HG02852 (cell line): Measurements from ENCODE around the gene CHPF2.

Experiments
- ATAC-seq: cut with Tn5 transposase; IDR thresholded peaks from one replicate; pipeline ENCODE4 v1.9.1; 2021; ENCODE audit warnings: mild to moderate bottlenecking, moderate library complexity; ENCODE audit not compliant: unreplicated experiment

The CHPF2 gene

GRCh38 chr7:151232917-151233701 is 826 bp downstream of the CHPF2 start:
- ATAC-seq: peak; percentile 35

GRCh38 chr7:151233804-151234203 is 1.5 kb downstream of the CHPF2 start:
- ATAC-seq: no peak

GRCh38 chr7:151235091-151235787 is 3.0 kb downstream of the CHPF2 start:
- no peak for ATAC-seq

- ATAC-seq: no peak
Measured at GRCh38 chr7:151236406-151236805, 4.1 kb downstream of the CHPF2 start.

- no peak for ATAC-seq
Measured at GRCh38 chr7:151237244-151238189, 5.2 kb downstream of the CHPF2 start.

- no peak for ATAC-seq
Measured at GRCh38 chr7:151238190-151238810, 6.0 kb downstream of the CHPF2 start.

GRCh38 chr7:151238924-151239836 is 6.9 kb downstream of the CHPF2 start:
- ATAC-seq: no peak

- ATAC-seq: no peak
Measured at GRCh38 chr7:151239837-151240459, 7.7 kb downstream of the CHPF2 start.

GRCh38 chr7:151240536-151240935 is 8.3 kb downstream of the CHPF2 start:
- no peak for ATAC-seq

GRCh38 chr7:151240942-151241754 is 8.9 kb downstream of the CHPF2 start:
- no peak for ATAC-seq

GRCh38 chr7:151241755-151242096 is 9.4 kb downstream of the CHPF2 start:
- no peak for ATAC-seq

GRCh38 chr7:151242159-151243044 is 10.1 kb downstream of the CHPF2 start:
- ATAC-seq: no peak

- no peak for ATAC-seq
Measured at GRCh38 chr7:151243045-151243349, 10.7 kb downstream of the CHPF2 start.

GRCh38 chr7:151243408-151244195 is 11.3 kb downstream of the CHPF2 start:
- ATAC-seq: peak; percentile 40

GRCh38 chr7:151244196-151244840 is 12.0 kb downstream of the CHPF2 start:
- no peak for ATAC-seq

GRCh38 chr7:151244841-151245346 is 12.6 kb downstream of the CHPF2 start:
- ATAC-seq: no peak
